Tibial nerve (tissue), 4 donors: ENCODE data around the gene ARHGEF38. TPM values are rescaled to one million over a fixed set of nuclear protein-coding genes. Genes with fewer than 3 reads are reported as not detected.

Experiments used
- DNase-seq, 2 donors: peaks; one replicate each; pipeline ENCODE4 v3.0.0-alpha.2; 2019; ENCODE audit warnings: low spot score in 2 of 2
- H3K27ac ChIP-seq, 4 donors: fragments of 200-600 bp; sonication (generic) in 3 of 4; one replicate each; pipeline ENCODE4 v1.5.1; 2017 to 2019; ENCODE audit warnings: mild to moderate bottlenecking in 1 of 4
- H3K27me3 ChIP-seq, 2 donors: fragments of 200-600 bp; sonication (generic) in 1 of 2; one replicate each; pipeline versions ENCODE4 v1.5.1 to v1.6.0; 2017 to 2019
- H3K36me3 ChIP-seq, 3 donors: fragments of 200-600 bp; sonication (generic); one replicate each; pipeline ENCODE4 v1.5.1; 2018 to 2019
- H3K4me1 ChIP-seq, 4 donors: fragments of 200-600 bp; sonication (generic) in 3 of 4; one replicate each; pipeline ENCODE4 v1.5.1; 2017 to 2019
- H3K4me3 ChIP-seq, 4 donors: fragments of 200-600 bp; sonication (generic) in 3 of 4; one replicate each; pipeline ENCODE4 v1.5.1; 2017 to 2019; ENCODE audit warnings: mild to moderate bottlenecking in 1 of 4, moderate library complexity in 1 of 4
- H3K9me3 ChIP-seq, 4 donors: fragments of 200-600 bp; sonication (generic) in 3 of 4; one replicate each; pipeline ENCODE4 v1.5.1; 2017 to 2019
- EP300 ChIP-seq, 2 donors: sonication (generic); formaldehyde crosslinking; IDR thresholded peaks; one replicate each; pipeline ENCODE4 v1.6.1; 2017; ENCODE audit warnings: antibody characterized with exemption in 2 of 2, mild to moderate bottlenecking in 1 of 2
- POLR2A ChIP-seq, 2 donors: fragments of 450-650 bp; IDR thresholded peaks; one replicate each; pipeline ENCODE4 v1.6.1; 2017; ENCODE audit warnings: antibody characterized with exemption in 2 of 2, mild to moderate bottlenecking in 2 of 2, moderate library complexity in 2 of 2
- WGBS, 2 donors: methylation state at CpG; one replicate each; pipeline ENCODE4 v1.1.5; 2018; 5-methylcytosine and 5-hydroxymethylcytosine counted together
- total RNA-seq, 4 donors: library from RNA; depleted of rRNA; stranded (reverse); fragments of >200 nt; gene quantifications; one replicate each; pipeline ENCODE4 v1.1.0, GENCODE V29; 2016
- TF ChIP-seq, protein P1 (sequence below), 5 experiments: fragments of 200-600 bp in 3 of 5; fragments of 450-650 bp in 2 of 5; sonication (generic) in 3 of 5; IDR thresholded peaks; one replicate each; pipeline ENCODE4 v1.5.1; 2016 to 2019; ENCODE audit warnings: antibody characterized with exemption in 5 of 5, mild to moderate bottlenecking in 3 of 5, moderate library complexity in 2 of 5

ARHGEF38 gene
- total RNA-seq, 4 donors from 2014 or later: not detected

GRCh38 chr4:105625214-105625613, 72.8 kb downstream of the ARHGEF38 start:
- Histone ChIP-seq H3K4me1 (peaks cover 0 to 8% (median 0%) of the 10 kb centered on the region in 4 donors), H3K27ac (no peak overlapping the region), H3K4me3 (no peak overlapping the region), H3K27me3 (no peaks in the 10 kb centered on the region), H3K36me3 (no peaks in the 10 kb centered on the region), H3K9me3 (no peaks in the 10 kb centered on the region)
- no peak for DNase-seq
- 52 to 61% methylated on average over 1 of the region's 1 CpG for WGBS, 2 donors
- TF ChIP-seq EP300 (IDR thresholded peaks at IDR 0.05): no peak
- TF ChIP-seq, protein P1, sequence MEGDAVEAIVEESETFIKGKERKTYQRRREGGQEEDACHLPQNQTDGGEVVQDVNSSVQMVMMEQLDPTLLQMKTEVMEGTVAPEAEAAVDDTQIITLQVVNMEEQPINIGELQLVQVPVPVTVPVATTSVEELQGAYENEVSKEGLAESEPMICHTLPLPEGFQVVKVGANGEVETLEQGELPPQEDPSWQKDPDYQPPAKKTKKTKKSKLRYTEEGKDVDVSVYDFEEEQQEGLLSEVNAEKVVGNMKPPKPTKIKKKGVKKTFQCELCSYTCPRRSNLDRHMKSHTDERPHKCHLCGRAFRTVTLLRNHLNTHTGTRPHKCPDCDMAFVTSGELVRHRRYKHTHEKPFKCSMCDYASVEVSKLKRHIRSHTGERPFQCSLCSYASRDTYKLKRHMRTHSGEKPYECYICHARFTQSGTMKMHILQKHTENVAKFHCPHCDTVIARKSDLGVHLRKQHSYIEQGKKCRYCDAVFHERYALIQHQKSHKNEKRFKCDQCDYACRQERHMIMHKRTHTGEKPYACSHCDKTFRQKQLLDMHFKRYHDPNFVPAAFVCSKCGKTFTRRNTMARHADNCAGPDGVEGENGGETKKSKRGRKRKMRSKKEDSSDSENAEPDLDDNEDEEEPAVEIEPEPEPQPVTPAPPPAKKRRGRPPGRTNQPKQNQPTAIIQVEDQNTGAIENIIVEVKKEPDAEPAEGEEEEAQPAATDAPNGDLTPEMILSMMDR (IDR thresholded peaks at IDR 0.05): no peak
- no peak for TF ChIP-seq POLR2A (IDR thresholded peaks at IDR 0.05)

- H3K27ac ChIP-seq: no peak overlapping the region
- H3K4me1 ChIP-seq: peaks cover 0 to 8% (median 0%) of the 10 kb centered on the region in 4 donors
- H3K36me3 ChIP-seq: no peaks in the 10 kb centered on the region
- H3K27me3 ChIP-seq: no peaks in the 10 kb centered on the region
- WGBS, 2 donors: 84 to 85% methylated on average over 2 of the region's 2 CpGs
- TF ChIP-seq, protein P1 (IDR thresholded peaks at IDR 0.05): no peak
- no peak for TF ChIP-seq EP300 (IDR thresholded peaks at IDR 0.05)
- no peak for TF ChIP-seq POLR2A (IDR thresholded peaks at IDR 0.05)
- no peak overlapping the region for H3K4me3 ChIP-seq
- H3K9me3 ChIP-seq: no peaks in the 10 kb centered on the region
- no peak for DNase-seq
Measured at GRCh38 chr4:105626846-105627245, 74.4 kb downstream of the ARHGEF38 start.

DNA sequence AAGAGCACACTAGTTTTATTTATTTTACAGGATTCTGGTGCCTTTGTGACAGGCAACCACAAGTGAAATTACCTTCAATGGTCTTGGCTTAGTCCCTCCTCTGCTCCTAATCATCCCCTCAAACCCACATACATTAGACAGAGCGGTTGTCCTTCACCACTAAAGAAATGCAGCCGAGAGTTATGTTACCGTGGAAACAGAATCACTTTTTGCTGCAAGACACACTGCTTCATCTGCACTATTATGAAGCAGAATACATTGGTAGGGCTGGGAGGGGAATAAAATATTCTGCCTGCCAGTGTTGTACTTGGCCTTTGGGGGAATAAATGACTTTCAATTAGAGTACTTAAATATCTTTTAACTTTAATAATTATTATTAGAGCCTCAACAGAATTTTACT, 75.2 kb downstream of the ARHGEF38 start:
- Histone ChIP-seq H3K9me3 (no peaks in the 10 kb centered on the region), H3K4me3 (no peak overlapping the region)
- WGBS, 2 donors: 53 to 62% methylated on average over 3 of the region's 3 CpGs

GRCh38 chr4:105630670-105631655, 78.5 kb downstream of the ARHGEF38 start:
- no peak for DNase-seq
- Histone ChIP-seq H3K27ac (peak overlapping the region in 1 of 4 donors; percentile 21), H3K36me3 (no peaks in the 10 kb centered on the region), H3K4me3 (no peak overlapping the region), H3K9me3 (no peaks in the 10 kb centered on the region), H3K4me1 (peaks cover 0 to 27% (median 2%) of the 10 kb centered on the region in 4 donors), H3K27me3 (no peaks in the 10 kb centered on the region)
- 43 to 44% methylated on average over 7 of the region's 7 CpGs for WGBS, 2 donors
- TF ChIP-seq, protein P1 (IDR thresholded peaks at IDR 0.05): no peak
- no peak for TF ChIP-seq EP300 (IDR thresholded peaks at IDR 0.05)
- TF ChIP-seq POLR2A (IDR thresholded peaks at IDR 0.05): no peak

More for the DNA sequence above, 75.2 kb downstream of the ARHGEF38 start:
- DNase-seq: no peak
- H3K27ac ChIP-seq: no peak overlapping the region
- peaks cover 0 to 8% (median 0%) of the 10 kb centered on the region in 4 donors for H3K4me1 ChIP-seq
- no peaks in the 10 kb centered on the region for H3K27me3 ChIP-seq
- TF ChIP-seq EP300 (IDR thresholded peaks at IDR 0.05) (no peak), POLR2A (IDR thresholded peaks at IDR 0.05) (no peak)
- TF ChIP-seq, protein P1 (IDR thresholded peaks at IDR 0.05): no peak
- H3K36me3 ChIP-seq: no peaks in the 10 kb centered on the region

GRCh38 chr4:105631818-105632400, 79.5 kb downstream of the ARHGEF38 start:
- 54 to 95% methylated on average over 8 of the region's 8 CpGs for WGBS, 2 donors
- no peak for DNase-seq
- Histone ChIP-seq H3K27me3 (no peaks in the 10 kb centered on the region), H3K9me3 (no peaks in the 10 kb centered on the region), H3K27ac (peak overlapping the region in 1 of 4 donors; percentile 25), H3K4me3 (no peak overlapping the region), H3K36me3 (no peaks in the 10 kb centered on the region), H3K4me1 (peaks cover 0 to 30% (median 4%) of the 10 kb centered on the region in 4 donors)
- TF ChIP-seq, protein P1 (IDR thresholded peaks at IDR 0.05): peak in 3 of 5 experiments; percentile 20 to 29 (median 26)
- TF ChIP-seq EP300 (IDR thresholded peaks at IDR 0.05) (no peak), POLR2A (IDR thresholded peaks at IDR 0.05) (no peak)
